ENCODE results near the gene ACP6. TPM values are rescaled to one million over a fixed set of nuclear protein-coding genes. Genes with fewer than 3 reads are reported as not detected.

Gene ACP6
- total RNA-seq, 1 experiment from 2014 or later = 12.0 TPM

GRCh38 chr1:147628441-147628840 is 41.9 kb downstream of the ACP6 start:
- no peak overlapping the region for H3K4me3 ChIP-seq (ENCODE audit: low read depth in 2 of 2, low read length in 2 of 2)
- ChIA-PET POLR2A (no interaction called here), CTCF (interaction anchor here (0.6 kb wide), 1 partner anchor 27 kb away, joined by 4 read pairs; no protein-coding TSS in a partner anchor)
- DNase-seq (ENCODE audit: low read depth, low spot score) = no peak
- no peaks in the 10 kb centered on the region for H3K4me1 ChIP-seq (ENCODE audit: control insufficient read depth, insufficient read depth, low read length)
- intact Hi-C loops (cut with micrococcal nuclease; ENCODE audit: unreplicated experiment) (loop anchor here (5.0 kb wide), 1 partner anchor 131 kb away; no protein-coding TSS in a partner anchor), in situ Hi-C loops (cut with HindIII; ENCODE audit: low pct_unique_long_range_greater_than_20kb, low sequenced_read_pairs) (no loop called here)
- no peaks in the 10 kb centered on the region; the same call in 1 of the 2 replicates for H3K36me3 ChIP-seq (ENCODE audit: control insufficient read depth, insufficient read depth, low read length)
- BruUV-seq (replicated peaks) = no TSS peak
- no peaks in the 10 kb centered on the region for H3K27me3 ChIP-seq (ENCODE audit: control insufficient read depth, insufficient read depth, low read length)
- no peak for ATAC-seq
- no peak overlapping the region for H3K27ac ChIP-seq (ENCODE audit: low read length)
- no peaks in the 10 kb centered on the region for H3K9me3 ChIP-seq (ENCODE audit: control insufficient read depth, insufficient read depth, low read depth, low read length)
- TF ChIP-seq TCF7L2 (IDR thresholded peaks at IDR 0.05; ENCODE audit: low read depth, low read length) (no peak), SIN3A (IDR thresholded peaks at IDR 0.05; ENCODE audit: borderline replicate concordance, insufficient read depth, low read depth, low read length) (no peak), REST (IDR thresholded peaks at IDR 0.05; ENCODE audit: insufficient read depth in 1 of 2, low read depth in 2 of 2, low read length in 1 of 2) (no peak), CTCF (IDR thresholded peaks at IDR 0.05) (no peak), POLR2AphosphoS5 (IDR thresholded peaks at IDR 0.05; ENCODE audit: low read depth, low read length) (no peak)

- TF ChIP-seq SIN3A (IDR thresholded peaks at IDR 0.05; ENCODE audit: borderline replicate concordance, insufficient read depth, low read depth, low read length) (no peak), CTCF (IDR thresholded peaks at IDR 0.05) (peak; percentile 94)
- Histone ChIP-seq H3K9me3 (ENCODE audit: control insufficient read depth, insufficient read depth, low read depth, low read length) (no peaks in the 10 kb centered on the region), H3K27me3 (ENCODE audit: control insufficient read depth, insufficient read depth, low read length) (no peaks in the 10 kb centered on the region), H3K4me1 (ENCODE audit: control insufficient read depth, insufficient read depth, low read length) (no peaks in the 10 kb centered on the region), H3K4me3 (ENCODE audit: low read depth in 2 of 2, low read length in 2 of 2) (no peak overlapping the region), H3K27ac (ENCODE audit: low read length) (no peak overlapping the region), H3K36me3 (ENCODE audit: control insufficient read depth, insufficient read depth, low read length) (peaks cover 5% of the 10 kb centered on the region; the same call in 1 of the 2 replicates)
- in situ Hi-C loops (cut with HindIII; ENCODE audit: low pct_unique_long_range_greater_than_20kb, low sequenced_read_pairs) (no loop called here), intact Hi-C loops (cut with micrococcal nuclease; ENCODE audit: unreplicated experiment) (loop anchor here (5.0 kb wide), 1 partner anchor 130 kb away; no protein-coding TSS in a partner anchor)
- BruUV-seq (replicated peaks) = no TSS peak
- CTCF ChIA-PET = interaction anchor here (1.3 kb wide), 1 partner anchor 37 kb away, joined by 3 read pairs; no protein-coding TSS in a partner anchor
- DNase-seq (ENCODE audit: low read depth, low spot score) (peak; percentile 51), ATAC-seq (peak; percentile 90)
- POLR2A ChIA-PET = no interaction called here
Measured at GRCh38 chr1:147627435-147628110, 42.8 kb downstream of the ACP6 start.

Measured in Panc1 (cell line).